Adrenal gland (tissue), 12 donors: ENCODE data around the gene PTPN3. TPM values are rescaled to one million over a fixed set of nuclear protein-coding genes. Genes with fewer than 3 reads are reported as not detected.
A peak's percentile ranks its signal among the peaks of the same experiment; 100 is the strongest.
"Not testable (repeated sequence)": the region's sequence is repeated elsewhere in the genome, so short reads cannot be mapped to it uniquely, and the experiment has no call there.

Experiments
- DNase-seq, 7 donors: peaks; one replicate each; pipeline ENCODE4 v3.0.0-alpha.2; 2019 to 2020
- H3K27ac ChIP-seq, 5 donors: fragments of 200-600 bp; sonication (generic) in 4 of 5; 1 replicate in 3 of 5; 2 replicates in 2 of 5; pipeline versions ENCODE4 v1.5.1 to v1.8.0; 2016 to 2020; ENCODE audit warnings: mild to moderate bottlenecking in 1 of 5
- H3K27me3 ChIP-seq: fragments of 200-600 bp; 2 replicates; pipeline ENCODE4 v1.8.0; 2021
- H3K36me3 ChIP-seq, 2 donors: fragments of 200-600 bp; replicated peaks in 1 of 2; 1 replicate in 1 of 2; 2 replicates in 1 of 2; pipeline versions ENCODE4 v1.5.1 to v1.8.0; 2018 to 2022
- H3K4me1 ChIP-seq, 2 donors: fragments of 200-600 bp; replicated peaks in 1 of 2; 1 replicate in 1 of 2; 2 replicates in 1 of 2; pipeline versions ENCODE4 v1.5.1 to v1.8.0; 2018 to 2021
- H3K4me3 ChIP-seq, 4 donors: fragments of 200-600 bp; sonication (generic) in 3 of 4; one replicate each; pipeline ENCODE4 v1.5.1; 2016 to 2018
- H3K9me3 ChIP-seq, 3 donors: fragments of 200-600 bp; sonication (generic) in 1 of 3; replicated peaks in 1 of 3; 1 replicate in 2 of 3; 2 replicates in 1 of 3; pipeline versions ENCODE4 v1.5.1 to v1.8.0; 2016 to 2021
- POLR2A ChIP-seq, 2 donors: fragments of 450-650 bp; IDR thresholded peaks; one replicate each; pipeline ENCODE4 v1.6.1; 2017; ENCODE audit warnings: antibody characterized with exemption in 2 of 2, mild to moderate bottlenecking in 2 of 2, moderate library complexity in 1 of 2
- WGBS, 4 donors: extraction: QIAGEN DNeasy Blood & Tissue Kit in 2 of 4; methylation state at CpG; one replicate each; pipeline versions ENCODE4 v1.1.5 to v1.1.7; 2013 to 2017; 5-methylcytosine and 5-hydroxymethylcytosine counted together
- intact Hi-C, 2 donors: fragments of 100-400 bp; cut with DNase I; formaldehyde crosslinking; loops; one replicate each; pipeline versions ENCODE4 v1.14.1 to v1.15.0; 2022 to 2023
- polyA plus RNA-seq, 3 donors: library from polyadenylated mRNA; stranded (reverse); fragments of 200-250 nt in 2 of 3; fragments of 350-450 nt in 1 of 3; fragmentation: Illumina TruSeq in 1 of 3; extraction: RNeasy Lipid Tissue Mini Kit (QIAGEN cat#74804) in 1 of 3; gene quantifications; one replicate each; pipeline ENCODE4 v1.2.3, GENCODE V29; 2013 to 2014
- total RNA-seq, 9 donors: library from RNA; depleted of rRNA in 4 of 9; stranded (reverse); fragments of >200 nt in 4 of 9; fragments of 120-200 nt in 1 of 9; fragmentation: NEBNext Ultra II Directional in 1 of 9; extraction: Animal tissue kit (Norgen Biotek cat#: 25700) in 1 of 9; gene quantifications; one replicate each; pipeline versions ENCODE4 v1.1.0 to v1.2.4, GENCODE V29; 2013 to 2023
- TF ChIP-seq, protein P1 (sequence below), 6 experiments: fragments of 450-650 bp in 4 of 6; fragments of 200-600 bp in 2 of 6; sonication (generic) in 1 of 6; IDR thresholded peaks; 1 replicate in 5 of 6; 2 replicates in 1 of 6; pipeline versions ENCODE4 v1.5.1 to v1.8.0; 2016 to 2021; ENCODE audit warnings: antibody characterized with exemption in 6 of 6, mild to moderate bottlenecking in 2 of 6, moderate library complexity in 1 of 6
- donor health status: healthy with polysubstance abuse.
- donor health status: Bipolar disorder and iron deficiency.
- donor health status: DM: yes; HTN: yes; CAD: no.
- donor health status: DM: no; HTN: no; CAD: no.
- donor health status: DM: no; HTN: no; CAD: no.
- donor health status: DM: yes; HTN: yes; CAD: no.

PTPN3 gene
- total and polyA plus RNA-seq, 12 donors: 1.6 to 6.1 (median 3.0) TPM

GRCh38 chr9:109371374-109371773 lies 126.7 kb downstream of the PTPN3 start:
- 88 to 100% (median 91%) methylated on average over 1 of the region's 1 CpG for WGBS, 4 donors
- no peak overlapping the region for H3K4me3 ChIP-seq
- TF ChIP-seq, protein P1, sequence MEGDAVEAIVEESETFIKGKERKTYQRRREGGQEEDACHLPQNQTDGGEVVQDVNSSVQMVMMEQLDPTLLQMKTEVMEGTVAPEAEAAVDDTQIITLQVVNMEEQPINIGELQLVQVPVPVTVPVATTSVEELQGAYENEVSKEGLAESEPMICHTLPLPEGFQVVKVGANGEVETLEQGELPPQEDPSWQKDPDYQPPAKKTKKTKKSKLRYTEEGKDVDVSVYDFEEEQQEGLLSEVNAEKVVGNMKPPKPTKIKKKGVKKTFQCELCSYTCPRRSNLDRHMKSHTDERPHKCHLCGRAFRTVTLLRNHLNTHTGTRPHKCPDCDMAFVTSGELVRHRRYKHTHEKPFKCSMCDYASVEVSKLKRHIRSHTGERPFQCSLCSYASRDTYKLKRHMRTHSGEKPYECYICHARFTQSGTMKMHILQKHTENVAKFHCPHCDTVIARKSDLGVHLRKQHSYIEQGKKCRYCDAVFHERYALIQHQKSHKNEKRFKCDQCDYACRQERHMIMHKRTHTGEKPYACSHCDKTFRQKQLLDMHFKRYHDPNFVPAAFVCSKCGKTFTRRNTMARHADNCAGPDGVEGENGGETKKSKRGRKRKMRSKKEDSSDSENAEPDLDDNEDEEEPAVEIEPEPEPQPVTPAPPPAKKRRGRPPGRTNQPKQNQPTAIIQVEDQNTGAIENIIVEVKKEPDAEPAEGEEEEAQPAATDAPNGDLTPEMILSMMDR (IDR thresholded peaks at IDR 0.05): no peak
- TF ChIP-seq POLR2A (IDR thresholded peaks at IDR 0.05): no peak
- no peaks in the 10 kb centered on the region for H3K27me3 ChIP-seq
- H3K36me3 ChIP-seq: no peaks in the 10 kb centered on the region
- H3K9me3 ChIP-seq: no peaks in the 10 kb centered on the region
- no peak overlapping the region for H3K27ac ChIP-seq
- no peaks in the 10 kb centered on the region for H3K4me1 ChIP-seq
- intact Hi-C loops: no loop called here
- DNase-seq: no peak

- 38 to 62% (median 52%) methylated on average over 2 of the region's 2 CpGs for WGBS, 4 donors
- DNase-seq: peak in 1 of 7 donors; percentile 1
- no peak for TF ChIP-seq POLR2A (IDR thresholded peaks at IDR 0.05)
- TF ChIP-seq, protein P1 (IDR thresholded peaks at IDR 0.05): no peak
- no peaks in the 10 kb centered on the region for H3K9me3 ChIP-seq
- H3K36me3 ChIP-seq: no peaks in the 10 kb centered on the region
- no peak overlapping the region for H3K4me3 ChIP-seq
- no peaks in the 10 kb centered on the region for H3K4me1 ChIP-seq
- intact Hi-C loops: no loop called here
- H3K27me3 ChIP-seq: no peaks in the 10 kb centered on the region
- H3K27ac ChIP-seq: no peak overlapping the region
Measured at GRCh38 chr9:109369285-109369684, 128.8 kb downstream of the PTPN3 start.

- H3K36me3 ChIP-seq: no peaks in the 10 kb centered on the region
- H3K4me3 ChIP-seq: no peak overlapping the region
- 81 to 88% (median 85%) methylated on average over 5 of the region's 5 CpGs for WGBS, 4 donors
- H3K27me3 ChIP-seq: no peaks in the 10 kb centered on the region
- intact Hi-C loops: no loop called here
- no peak for TF ChIP-seq POLR2A (IDR thresholded peaks at IDR 0.05)
- TF ChIP-seq, protein P1 (IDR thresholded peaks at IDR 0.05): no peak
- no peak overlapping the region for H3K27ac ChIP-seq
- no peak for DNase-seq
- H3K4me1 ChIP-seq: no peaks in the 10 kb centered on the region
- H3K9me3 ChIP-seq: no peaks in the 10 kb centered on the region
Measured at GRCh38 chr9:109360771-109361170, 137.3 kb downstream of the PTPN3 start.

DNA sequence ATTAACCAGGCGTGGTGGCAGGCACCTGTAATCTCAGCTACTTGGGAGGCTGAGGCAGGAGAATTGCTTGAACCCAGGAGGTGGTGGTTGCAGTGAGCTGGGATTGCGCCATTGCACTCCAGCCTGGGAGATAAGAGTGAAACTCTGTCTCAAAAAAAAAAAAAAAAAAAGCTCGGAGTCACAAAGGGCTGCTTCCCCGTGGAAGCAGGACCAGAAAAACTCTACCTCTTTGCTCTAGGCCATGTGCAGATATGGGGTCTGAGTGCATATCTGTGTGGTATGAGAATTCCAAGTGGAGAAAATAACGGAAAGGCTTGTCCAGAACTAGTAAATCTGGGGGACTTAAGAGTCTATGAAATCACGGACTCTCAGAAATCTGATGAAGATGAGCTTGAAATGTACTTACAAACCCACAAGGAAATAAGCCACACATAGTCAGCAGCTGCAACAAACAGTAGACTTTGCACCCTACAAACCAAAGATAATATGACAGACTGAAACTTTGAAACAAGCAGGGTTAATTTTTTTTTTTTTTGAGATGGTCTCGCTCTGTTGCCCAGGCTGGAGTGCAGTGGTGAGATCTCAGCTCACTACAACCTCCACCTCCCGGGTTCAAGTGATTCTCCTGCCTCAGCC lies 139.0 kb downstream of the PTPN3 start:
- H3K4me3 ChIP-seq, H3K4me1 ChIP-seq, H3K27ac ChIP-seq, H3K9me3 ChIP-seq, DNase-seq, H3K27me3 ChIP-seq, intact Hi-C loops, H3K36me3 ChIP-seq: not testable (repeated sequence)
- 74 to 90% (median 83%) methylated on average over 8 of the region's 8 CpGs for WGBS, 4 donors
